SK-N-SH (cell line): ENCODE measurements around the gene CCDC112. TPM values are rescaled to one million over a fixed set of nuclear protein-coding genes. Genes with fewer than 3 reads are reported as not detected.
"Not testable (repeated sequence)": the region's sequence is repeated elsewhere in the genome, so short reads cannot be mapped to it uniquely, and the experiment has no call there.

Experiments used
- CTCF ChIA-PET: fragments of 300-600, 350-600 bp; formaldehyde crosslinking; extraction: SDS; loops from one replicate; lab custom pipeline; 2021; lab: Yijun Ruan, JAX
- POLR2A ChIA-PET: fragments of 350-600 bp; sonication (Branson Sonifier 250); formaldehyde crosslinking; extraction: SDS; loops from one replicate; lab custom pipeline; 2020; ENCODE audit warnings: antibody characterized with exemption, inconsistent platforms; lab: Yijun Ruan, JAX
- DNase-seq: peaks from one replicate; pipeline ENCODE4 v3.0.0; 2012
- H2AFZ ChIP-seq: fragments of 200-600 bp; sonication (generic); 2 replicates; pipeline ENCODE4 v1.8.1; 2016; ENCODE audit warnings: antibody characterized with exemption, mild to moderate bottlenecking, low read depth
- H3F3A ChIP-seq: fragments of 200-600 bp; sonication (generic); replicated peaks from 2 replicates; pipeline ENCODE3; 2016; ENCODE audit warnings: antibody characterized with exemption, mild to moderate bottlenecking; ENCODE audit not compliant: insufficient read depth
- H3K27ac ChIP-seq, 2 experiments: fragments of 200-500 bp in 1 of 2; fragments of 200-600 bp in 1 of 2; sonication (Bioruptor generic) in 1 of 2; sonication (generic), shearing (Covaris generic) in 1 of 2; 2 replicates each; pipeline versions ENCODE4 v1.5.1 to v1.6.1; 2014 to 2016; ENCODE audit warnings: low read depth in 2 of 2, inconsistent platforms in 1 of 2, low read length in 1 of 2, mild to moderate bottlenecking in 1 of 2, mixed read lengths in 1 of 2
- H3K27me3 ChIP-seq: fragments of 200-600 bp; sonication (generic), shearing (Covaris generic); 2 replicates; pipeline ENCODE4 v1.6.1; 2016; ENCODE audit warnings: mixed run types; ENCODE audit not compliant: insufficient read depth
- H3K36me3 ChIP-seq, 2 experiments: fragments of 200-500 bp in 1 of 2; fragments of 200-600 bp in 1 of 2; sonication (Bioruptor generic) in 1 of 2; sonication (generic) in 1 of 2; replicated peaks in 1 of 2; 2 replicates each; pipeline versions ENCODE3 to v1.5.1; 2014 to 2016; ENCODE audit warnings: low read length in 1 of 2, mild to moderate bottlenecking in 1 of 2; ENCODE audit not compliant: insufficient read depth in 2 of 2, control insufficient read depth in 1 of 2
- H3K4me1 ChIP-seq, 2 experiments: fragments of 200-500 bp in 1 of 2; fragments of 200-600 bp in 1 of 2; sonication (Bioruptor generic) in 1 of 2; sonication (generic), shearing (Covaris generic) in 1 of 2; 2 replicates each; pipeline versions ENCODE4 v1.5.1 to v1.6.1; 2014 to 2016; ENCODE audit warnings: low read depth in 1 of 2, low read length in 1 of 2, mixed run types in 1 of 2; ENCODE audit not compliant: insufficient read depth in 2 of 2, control insufficient read depth in 1 of 2
- H3K4me2 ChIP-seq: fragments of 200-600 bp; sonication (generic), shearing (Covaris generic); 2 replicates; pipeline ENCODE4 v1.6.1; 2017; ENCODE audit warnings: mixed run types
- H3K4me3 ChIP-seq, 2 experiments: fragments of 200-500 bp in 1 of 2; fragments of 200-600 bp in 1 of 2; sonication (Bioruptor generic) in 1 of 2; sonication (generic), shearing (Covaris generic) in 1 of 2; 2 replicates each; pipeline versions ENCODE4 v1.5.1 to v1.8.1; 2014 to 2016; ENCODE audit warnings: low read depth in 2 of 2, inconsistent platforms in 1 of 2, low read length in 1 of 2, mild to moderate bottlenecking in 1 of 2, mixed read lengths in 1 of 2, moderate library complexity in 1 of 2
- H3K79me2 ChIP-seq: fragments of 200-600 bp; sonication (generic); 2 replicates; pipeline ENCODE4 v1.8.1; 2017; ENCODE audit warnings: mild to moderate bottlenecking; ENCODE audit not compliant: insufficient read depth
- H3K9ac ChIP-seq: fragments of 200-600 bp; sonication (generic); 2 replicates; pipeline ENCODE4 v1.6.1; 2017; ENCODE audit warnings: mixed run types
- H3K9me2 ChIP-seq: fragments of 200-600 bp; sonication (generic); 2 replicates; pipeline ENCODE4 v1.6.1; 2017; ENCODE audit warnings: mixed run types
- H3K9me3 ChIP-seq: fragments of 200-600 bp; sonication (generic); 2 replicates; pipeline ENCODE4 v1.6.1; 2017; ENCODE audit warnings: mixed run types, mild to moderate bottlenecking, moderate library complexity
- H4K20me1 ChIP-seq: fragments of 200-600 bp; sonication (generic); 2 replicates; pipeline ENCODE4 v1.6.1; 2017; ENCODE audit warnings: mild to moderate bottlenecking, mixed run types; ENCODE audit not compliant: insufficient read depth
- CTCF ChIP-seq: fragments of 200-600 bp; sonication (generic); IDR thresholded peaks from 2 replicates; pipeline ENCODE4 v1.6.1; 2017; ENCODE audit warnings: antibody characterized with exemption, mild to moderate bottlenecking, moderate library complexity
- EZH2phosphoT487 ChIP-seq: fragments of 200-600 bp; sonication (generic); IDR thresholded peaks from 2 replicates; pipeline ENCODE4 v1.6.1; 2017; ENCODE audit warnings: low read depth, mixed run types, mild to moderate bottlenecking, antibody characterized with exemption, moderate library complexity, borderline replicate concordance
- GABPA ChIP-seq: IDR thresholded peaks from 2 replicates; pipeline ENCODE4 v1.4.0; 2012; ENCODE audit warnings: low read depth, mild to moderate bottlenecking
- JUND ChIP-seq: IDR thresholded peaks from 2 replicates; pipeline ENCODE4 v1.4.0; 2012
- MAX ChIP-seq: IDR thresholded peaks from 2 replicates; pipeline ENCODE4 v1.4.0; 2012; ENCODE audit warnings: low read depth
- NFIC ChIP-seq: IDR thresholded peaks from 2 replicates; pipeline ENCODE4 v1.4.0; 2012; ENCODE audit warnings: borderline replicate concordance
- PBX3 ChIP-seq: IDR thresholded peaks from 2 replicates; pipeline ENCODE4; 2012
- RFX5 ChIP-seq: IDR thresholded peaks from 2 replicates; pipeline ENCODE4 v1.6.1; 2012; ENCODE audit warnings: mild to moderate bottlenecking, improper control_type of control experiment, low read length
- RXRA ChIP-seq: IDR thresholded peaks from 2 replicates; pipeline ENCODE4 v1.4.0; 2012; ENCODE audit warnings: low read depth, mild to moderate bottlenecking, borderline replicate concordance
- SMC3 ChIP-seq: IDR thresholded peaks from 2 replicates; pipeline ENCODE4 v1.6.1; 2012; ENCODE audit warnings: low read depth, low read length, improper control_type of control experiment
- USF1 ChIP-seq: IDR thresholded peaks from 2 replicates; pipeline ENCODE4 v1.4.0; 2012; ENCODE audit warnings: low read depth, borderline replicate concordance
- USF2 ChIP-seq: fragments of 150-350 bp; IDR thresholded peaks from 2 replicates; pipeline ENCODE4 v1.6.1; 2017; ENCODE audit warnings: antibody characterized with exemption, low read length, low read depth, borderline replicate concordance
- YY1 ChIP-seq: IDR thresholded peaks from 2 replicates; pipeline ENCODE4 v1.4.0; 2012; ENCODE audit warnings: low read depth, mild to moderate bottlenecking
- ZBTB33 ChIP-seq: IDR thresholded peaks from 2 replicates; pipeline ENCODE4 v1.4.0; 2012; ENCODE audit warnings: low read depth, borderline replicate concordance
- WGBS: methylation state at CpG from one replicate; pipeline ENCODE4 v1.1.6; 2017; ENCODE audit warnings: low lambda C conversion rate; 5-methylcytosine and 5-hydroxymethylcytosine counted together
- polyA plus RNA-seq, 3 experiments: library from polyadenylated mRNA; depleted of rRNA; stranded (reverse); fragments of >200 nt; gene quantifications; 2 replicates each; pipeline ENCODE4 v1.2.3, GENCODE V29; 2012

The CCDC112 gene
- polyA plus RNA-seq, 1 of the 3 experiments (the other 2 are of a cell fraction), result 2.3 TPM

- H3F3A ChIP-seq, result no peaks in the 10 kb centered on the region
- H3K36me3 ChIP-seq, result no peaks in the 10 kb centered on the region
- ChIA-PET POLR2A (no interaction called here), CTCF (no interaction called here)
- no peaks in the 10 kb centered on the region for H3K79me2 ChIP-seq
- H3K27ac ChIP-seq, result no peak overlapping the region
- no peaks in the 10 kb centered on the region for H3K9me3 ChIP-seq
- H3K4me2 ChIP-seq, result no peak overlapping the region
- DNase-seq, result no peak
- 76% methylated on average over 8 of the region's 8 CpGs for WGBS
- H2AFZ ChIP-seq, result no peak overlapping the region
- H3K9ac ChIP-seq, result no peak overlapping the region
- H3K9me2 ChIP-seq, result no peaks in the 10 kb centered on the region
- H3K27me3 ChIP-seq, result no peaks in the 10 kb centered on the region
- H3K4me1 ChIP-seq, result no peaks in the 10 kb centered on the region
- H4K20me1 ChIP-seq, result no peaks in the 10 kb centered on the region
- no peak overlapping the region for H3K4me3 ChIP-seq
- TF ChIP-seq PBX3 (no peak), ZBTB33 (no peak), SMC3 (no peak), RXRA (no peak), MAX (no peak), JUND (no peak), RFX5 (no peak), GABPA (no peak), NFIC (no peak), YY1 (no peak), USF2 (no peak), EZH2phosphoT487 (no peak), USF1 (no peak), CTCF (no peak)
Measured at GRCh38 chr5:115329475-115329874, 33.0 kb upstream of the CCDC112 start.

GRCh38 chr5:115328617-115329274, 32.3 kb upstream of the CCDC112 start:
- H3F3A ChIP-seq, H3K4me1 ChIP-seq, H3K27ac ChIP-seq, H3K9ac ChIP-seq, H3K9me2 ChIP-seq, H4K20me1 ChIP-seq, DNase-seq, H3K9me3 ChIP-seq, H3K27me3 ChIP-seq, POLR2A ChIA-PET, H3K79me2 ChIP-seq, H3K4me3 ChIP-seq, H3K4me2 ChIP-seq, H3K36me3 ChIP-seq, CTCF ChIA-PET, H2AFZ ChIP-seq: not testable (repeated sequence)
- WGBS, result 49% methylated on average over 6 of the region's 6 CpGs
